Measurements from ENCODE around the gene WDR43.

Gene WDR43

DNA sequence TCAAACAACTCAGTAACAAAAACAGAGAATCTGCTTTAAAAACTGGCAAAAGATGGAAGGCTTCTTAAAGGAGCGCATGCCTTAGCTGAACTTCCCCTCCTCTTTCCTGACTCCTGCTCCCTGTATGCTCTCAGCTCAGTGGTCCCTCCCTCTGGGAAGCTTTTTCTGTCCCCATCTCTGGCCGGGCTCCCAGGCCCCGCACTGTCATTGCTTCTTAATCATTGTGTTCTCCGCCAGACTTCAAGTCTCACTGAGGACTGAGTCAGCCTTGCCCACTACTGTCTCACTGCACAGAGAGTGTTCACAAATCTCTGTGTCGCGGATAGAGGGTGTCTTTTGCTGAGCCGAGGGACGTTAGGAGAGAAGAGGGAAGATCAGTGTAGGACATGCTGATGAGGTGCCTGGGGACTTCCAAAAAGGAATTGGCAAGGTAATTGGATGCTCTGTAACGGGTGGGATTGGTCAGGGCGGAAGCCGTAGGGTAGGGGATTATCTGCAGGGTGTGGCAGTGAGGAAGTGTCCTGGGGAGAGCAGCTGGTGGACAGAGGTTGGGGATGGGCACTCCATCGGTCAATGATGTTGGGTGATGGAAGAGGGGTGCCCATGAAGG is 102.9 kb downstream of the WDR43 start:
- TF ChIP-seq, protein P1, sequence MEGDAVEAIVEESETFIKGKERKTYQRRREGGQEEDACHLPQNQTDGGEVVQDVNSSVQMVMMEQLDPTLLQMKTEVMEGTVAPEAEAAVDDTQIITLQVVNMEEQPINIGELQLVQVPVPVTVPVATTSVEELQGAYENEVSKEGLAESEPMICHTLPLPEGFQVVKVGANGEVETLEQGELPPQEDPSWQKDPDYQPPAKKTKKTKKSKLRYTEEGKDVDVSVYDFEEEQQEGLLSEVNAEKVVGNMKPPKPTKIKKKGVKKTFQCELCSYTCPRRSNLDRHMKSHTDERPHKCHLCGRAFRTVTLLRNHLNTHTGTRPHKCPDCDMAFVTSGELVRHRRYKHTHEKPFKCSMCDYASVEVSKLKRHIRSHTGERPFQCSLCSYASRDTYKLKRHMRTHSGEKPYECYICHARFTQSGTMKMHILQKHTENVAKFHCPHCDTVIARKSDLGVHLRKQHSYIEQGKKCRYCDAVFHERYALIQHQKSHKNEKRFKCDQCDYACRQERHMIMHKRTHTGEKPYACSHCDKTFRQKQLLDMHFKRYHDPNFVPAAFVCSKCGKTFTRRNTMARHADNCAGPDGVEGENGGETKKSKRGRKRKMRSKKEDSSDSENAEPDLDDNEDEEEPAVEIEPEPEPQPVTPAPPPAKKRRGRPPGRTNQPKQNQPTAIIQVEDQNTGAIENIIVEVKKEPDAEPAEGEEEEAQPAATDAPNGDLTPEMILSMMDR (IDR thresholded peaks at IDR 0.05; ENCODE audit: low read depth, low read length) = no peak
- no peak for DNase-seq (ENCODE audit: low read depth, low spot score)

More for the DNA sequence above, 102.9 kb downstream of the WDR43 start:
- H3K4me3 ChIP-seq (ENCODE audit: low read depth, low read length) = no peak overlapping the region
- in situ Hi-C loops (cut with HindIII; ENCODE audit: low sequenced_read_pairs) = no loop called here

Data from astrocyte of the spinal cord (primary cell).